ENCODE measurements around the gene FADS2. TPM values are rescaled to one million over a fixed set of nuclear protein-coding genes. Genes with fewer than 3 reads are reported as not detected.

The FADS2 gene
- polyA plus RNA-seq, 12 donors = 64.3 to 172 (median 87.3) TPM; not detected in 1

GRCh38 chr11:61883947-61884346 is 55.8 kb downstream of the FADS2 start:
- DNase-seq = no peak

- no peak for DNase-seq
Measured at GRCh38 chr11:61885166-61885778, 57.2 kb downstream of the FADS2 start.

DNA sequence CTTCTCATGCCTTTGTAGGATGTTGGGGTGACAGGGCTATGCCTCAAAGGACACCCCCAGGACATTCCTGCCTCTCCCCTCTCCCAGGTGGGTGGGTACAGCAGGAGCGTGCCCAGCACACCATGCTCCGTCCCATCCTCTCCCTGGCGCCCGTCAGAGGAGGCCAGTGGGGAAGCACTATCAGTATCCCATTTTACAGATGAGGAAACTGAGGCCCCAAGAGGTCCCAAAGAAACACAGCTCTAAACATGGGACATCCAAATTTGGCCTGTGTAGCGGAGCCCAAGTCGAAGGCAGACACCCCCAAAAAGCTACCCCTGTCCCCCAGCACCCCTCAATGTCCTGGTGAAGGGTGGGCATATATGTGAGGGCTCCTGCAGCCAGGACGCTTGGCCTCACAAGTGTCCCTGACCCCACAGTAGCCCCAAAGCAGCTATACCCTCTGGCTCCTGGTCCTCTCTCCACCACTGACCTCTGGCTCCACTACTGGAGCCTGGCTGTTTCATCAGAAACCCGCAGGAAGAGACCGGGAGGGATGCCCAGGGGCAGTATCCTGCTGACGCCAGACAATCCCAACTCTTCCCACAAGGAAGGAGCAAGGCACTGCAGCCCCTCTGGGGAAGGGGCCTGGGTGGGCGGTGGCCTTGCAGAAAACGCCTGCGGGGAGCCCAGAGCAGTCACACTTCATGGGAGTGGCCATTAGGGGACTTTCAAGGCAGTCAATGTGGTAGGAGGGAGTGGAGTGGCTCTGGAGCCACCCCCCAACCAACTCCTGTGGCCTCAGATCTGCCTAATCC is 57.9 kb downstream of the FADS2 start:
- no peak for DNase-seq

GRCh38 chr11:61886643-61887042 is 58.5 kb downstream of the FADS2 start:
- no peak for DNase-seq

- no peak for DNase-seq
Measured at GRCh38 chr11:61887839-61888494, 59.9 kb downstream of the FADS2 start.

GRCh38 chr11:61888590-61888989 is 60.5 kb downstream of the FADS2 start:
- DNase-seq = no peak

GRCh38 chr11:61889831-61890230 is 61.7 kb downstream of the FADS2 start:
- DNase-seq = no peak

- no peak for DNase-seq
Measured at GRCh38 chr11:61890529-61891330, 62.6 kb downstream of the FADS2 start.

DNA sequence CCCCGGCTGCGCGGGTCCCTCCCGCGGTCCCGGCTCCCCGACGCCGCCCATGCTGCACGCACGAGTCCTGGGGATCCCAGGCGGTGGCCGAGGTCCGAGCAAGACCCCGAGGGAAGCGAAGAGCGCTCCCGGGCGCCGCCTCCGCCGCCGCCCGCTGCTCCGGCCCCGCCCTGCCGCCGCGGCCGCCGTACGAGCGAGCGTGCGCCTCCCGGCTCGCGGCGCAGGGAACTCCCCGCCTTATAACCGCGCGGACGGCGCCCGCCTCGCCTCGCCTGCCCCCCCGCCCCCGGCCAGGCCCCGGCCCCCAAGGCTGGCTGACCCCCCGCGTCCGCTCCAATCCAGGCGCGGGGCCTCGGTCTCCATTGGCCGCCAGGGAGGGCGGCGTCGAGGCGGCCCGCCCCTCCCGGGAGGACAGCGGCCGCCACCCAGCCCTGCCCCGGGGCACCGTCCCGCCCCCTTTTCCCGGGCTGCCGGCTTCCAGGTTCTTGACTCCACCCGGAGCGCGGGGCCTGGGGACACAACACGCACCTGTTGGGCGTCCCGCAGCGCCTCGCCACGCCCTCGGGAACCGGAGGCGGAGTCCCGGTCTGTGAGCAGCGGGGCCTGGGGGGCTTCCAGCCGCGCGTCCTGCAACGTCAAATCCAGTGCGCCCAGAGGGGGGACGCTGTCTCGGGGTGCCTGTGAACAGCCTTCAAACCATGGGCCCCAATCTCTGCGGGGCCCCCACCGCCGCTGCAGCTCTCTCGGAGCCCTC is 63.4 kb downstream of the FADS2 start, which contains the start of gene FADS3:
FADS3 (minus strand) TSS at position 215 of the 754 bp plus-strand sequence; CDS start at position 51, 164 bp downstream.
- peak; percentile 66 for DNase-seq

DNA sequence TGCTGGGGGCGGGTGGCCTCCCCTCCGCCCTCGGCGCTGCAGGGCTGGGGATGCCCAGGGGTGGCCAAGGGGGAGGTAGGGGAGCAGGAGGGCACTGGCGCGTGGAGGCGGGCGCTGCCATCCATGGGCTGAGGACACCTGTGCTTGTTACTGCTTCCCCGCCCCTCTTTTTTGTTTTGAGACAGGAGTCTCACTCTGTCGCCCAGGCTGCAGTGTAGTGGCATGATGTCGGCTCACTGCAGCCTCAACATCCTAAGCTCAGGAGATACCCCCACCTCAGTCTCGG is 63.9 kb downstream of the FADS2 start:
- DNase-seq = no peak

- peak; percentile 80 for DNase-seq
Measured at GRCh38 chr11:61893981-61894380, 65.9 kb downstream of the FADS2 start.

GRCh38 chr11:61895046-61895717 is 67.1 kb downstream of the FADS2 start:
- DNase-seq = no peak

DNA sequence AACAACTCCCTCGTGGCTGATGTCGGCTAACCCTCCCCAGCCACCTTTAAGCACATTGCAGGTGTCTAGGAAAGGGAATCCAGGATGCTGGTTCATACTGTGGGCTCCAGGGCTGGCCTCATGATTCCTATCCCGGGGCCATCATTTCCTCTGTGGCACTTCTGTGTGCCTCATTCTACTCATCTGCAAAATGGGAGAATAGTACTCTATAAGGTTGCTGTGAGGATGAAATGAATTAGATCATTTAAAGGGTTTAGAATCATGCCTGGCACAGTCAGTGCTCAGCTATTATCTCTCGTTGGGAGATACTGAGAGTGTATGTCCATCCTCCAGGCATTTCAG is 67.6 kb downstream of the FADS2 start:
- no peak for DNase-seq

GRCh38 chr11:61896665-61897386 is 68.7 kb downstream of the FADS2 start:
- DNase-seq = no peak

- DNase-seq = peak; percentile 60
Measured at GRCh38 chr11:61897387-61898246, 69.5 kb downstream of the FADS2 start.

DNA sequence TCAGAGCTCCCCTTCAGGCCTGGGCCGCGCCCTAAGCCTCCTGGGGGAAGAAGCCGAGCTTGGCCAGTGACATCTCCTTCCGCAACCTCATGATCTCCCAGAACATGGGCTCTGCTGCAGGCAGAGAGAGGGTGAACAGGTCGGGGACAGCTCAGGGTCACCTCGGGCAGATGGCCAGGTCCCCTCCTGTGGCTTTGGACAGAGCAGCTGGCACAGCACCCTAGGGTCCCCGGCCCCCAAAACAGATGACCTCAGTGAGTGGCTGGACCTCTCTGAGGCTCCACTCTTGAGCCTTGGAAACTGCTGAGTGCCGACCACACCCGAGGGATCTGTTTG is 70.1 kb downstream of the FADS2 start:
- DNase-seq = no peak

DNA sequence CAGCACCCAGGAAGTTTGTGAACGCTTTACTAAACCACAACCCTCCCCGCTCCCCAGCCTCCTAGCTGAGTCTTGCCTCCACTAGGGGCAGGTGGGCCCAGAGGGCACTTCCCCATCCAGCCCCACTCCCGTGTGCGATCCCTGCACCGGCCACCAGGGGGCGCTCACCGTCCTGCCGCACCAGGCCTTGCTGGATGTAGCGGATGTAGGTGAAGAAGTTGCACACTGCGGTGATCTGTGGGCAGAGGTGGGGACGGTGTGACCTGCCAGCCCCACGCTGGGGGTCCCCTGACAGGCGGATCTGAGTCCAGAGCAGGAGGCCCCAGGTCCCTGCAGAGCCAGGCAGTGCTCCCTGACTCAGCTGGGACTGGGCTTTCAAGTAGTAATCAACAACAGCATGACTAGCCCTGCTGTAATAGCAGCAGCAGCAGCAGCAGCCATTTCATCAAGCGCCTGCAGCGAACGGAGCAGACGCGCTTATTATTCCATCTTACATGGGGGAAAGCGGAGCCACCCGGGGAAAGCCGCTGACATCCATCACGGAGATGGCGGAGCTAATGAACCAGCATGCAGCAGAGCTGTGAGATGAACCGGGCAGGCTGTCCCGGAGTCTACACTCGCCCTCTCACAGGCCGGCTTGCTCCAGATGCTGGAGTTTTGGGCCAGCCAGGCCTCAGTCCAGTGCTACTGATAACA is 71.2 kb downstream of the FADS2 start:
- peak; percentile 73 for DNase-seq

GRCh38 chr11:61900251-61900650 is 72.2 kb downstream of the FADS2 start:
- DNase-seq = no peak

DNA sequence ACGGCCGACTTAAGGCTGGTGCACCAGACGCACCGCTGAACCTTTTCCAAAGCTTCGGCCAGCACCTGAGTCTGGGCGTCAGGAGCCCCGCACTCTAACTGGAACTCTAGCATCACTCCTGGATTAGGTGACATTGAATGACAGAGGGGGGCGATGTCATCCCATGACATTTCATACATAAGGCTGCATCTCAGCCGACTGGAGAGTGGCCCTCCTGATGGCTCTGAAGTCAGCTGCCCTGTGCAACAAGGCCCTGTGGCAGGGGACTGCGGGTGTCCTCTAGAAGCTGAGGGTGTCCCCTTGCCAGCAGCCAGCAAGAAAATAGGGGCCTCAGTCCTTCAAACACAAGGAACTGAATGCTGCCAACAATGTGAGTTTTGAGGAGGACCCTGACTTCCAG is 73.3 kb downstream of the FADS2 start:
- DNase-seq = no peak
